Frontal cortex (tissue), 1 donor: ENCODE measurements around the gene SDHAF1. TPM values are rescaled to one million over a fixed set of nuclear protein-coding genes. Genes with fewer than 3 reads are reported as not detected.

Source experiments
- small RNA-seq: library from RNA; depleted of rRNA; stranded (forward); fragments of <200 nt; gene quantifications from one replicate; pipeline ENCODE3, GENCODE V24; 2014
- total RNA-seq: library from RNA; depleted of rRNA; stranded (reverse); fragments of >200 nt; gene quantifications from one replicate; pipeline ENCODE4 v1.2.3, GENCODE V29; 2014

The SDHAF1 gene
- total RNA-seq, 1 donor from 2014 or later: 13.9 TPM

Small RNAs within 50 kb of the gene (small RNA-seq; reads per million reads assigned to genes)
- gene AF038458.1: not detected

Other genes starting within 250 kb of the SDHAF1 start
- gene U2AF1L4, start 249.8 kb upstream of the SDHAF1 start, total RNA-seq: 9.4 TPM
- 5.7 TPM for gene PSENEN, start 249.5 kb upstream of the SDHAF1 start, total RNA-seq
- gene LIN37, start 246.6 kb upstream of the SDHAF1 start, total RNA-seq: 9.0 TPM
- gene HSPB6, start 238.2 kb upstream of the SDHAF1 start, total RNA-seq: under 0.01 TPM
- 3.3 TPM for gene PROSER3, start 237.0 kb upstream of the SDHAF1 start, total RNA-seq
- gene ARHGAP33, start 219.6 kb upstream of the SDHAF1 start, total RNA-seq: 52.6 TPM
- gene PRODH2, start 182.3 kb upstream of the SDHAF1 start, total RNA-seq: not detected
- gene NPHS1, start 142.7 kb upstream of the SDHAF1 start, total RNA-seq: 1.2 TPM
- 0.41 TPM for gene KIRREL2, start 138.3 kb upstream of the SDHAF1 start, total RNA-seq
- gene APLP1, start 126.6 kb upstream of the SDHAF1 start, total RNA-seq: 214 TPM
- gene NFKBID, start 94.6 kb upstream of the SDHAF1 start, total RNA-seq: 2.4 TPM
- 0.41 TPM for gene HCST, start 92.7 kb upstream of the SDHAF1 start, total RNA-seq
- 2.9 TPM for gene TYROBP, start 86.9 kb upstream of the SDHAF1 start, total RNA-seq
- gene LRFN3, start 58.8 kb upstream of the SDHAF1 start, total RNA-seq: 7.7 TPM
- not detected for gene SYNE4, start 13.6 kb downstream of the SDHAF1 start, total RNA-seq
- 9.0 TPM for gene ALKBH6, start 19.0 kb downstream of the SDHAF1 start, total RNA-seq
- 24.9 TPM for gene CLIP3, start 37.7 kb downstream of the SDHAF1 start, total RNA-seq
- 2.9 TPM for gene THAP8, start 59.1 kb downstream of the SDHAF1 start, total RNA-seq
- gene WDR62, start 59.7 kb downstream of the SDHAF1 start, total RNA-seq: 0.82 TPM
- gene OVOL3, start 116.0 kb downstream of the SDHAF1 start, total RNA-seq: not detected
- 71.3 TPM for gene POLR2I, start 119.7 kb downstream of the SDHAF1 start, total RNA-seq
- 496 TPM for gene TBCB, start 120.3 kb downstream of the SDHAF1 start, total RNA-seq
- 98.6 TPM for gene CAPNS1, start 144.9 kb downstream of the SDHAF1 start, total RNA-seq
- gene COX7A1, start 157.3 kb downstream of the SDHAF1 start, total RNA-seq: 1.6 TPM
- 19.6 TPM for gene ZNF565, start 219.5 kb downstream of the SDHAF1 start, total RNA-seq
- 86.0 TPM for gene ZNF146, start 219.9 kb downstream of the SDHAF1 start, total RNA-seq